ENCODE results near the gene GNA14. TPM values are rescaled to one million over a fixed set of nuclear protein-coding genes. Genes with fewer than 3 reads are reported as not detected.

GNA14 gene
- total and polyA plus RNA-seq, 2 of the 8 experiments (the other 6 are each of a cell fraction or from before 2014, with no cell fraction given), result 3.4 to 6.3 TPM

- H4K91ac ChIP-seq (replicated peaks; ENCODE audit: insufficient read length, low read length), result no peak overlapping the region
- H3K9ac ChIP-seq (replicated peaks in 1 of 4; ENCODE audit: extremely low read depth in 1 of 4, low read depth in 3 of 4, low read length in 3 of 4), result no peak overlapping the region
- no peak overlapping the region for H3K4me3 ChIP-seq (ENCODE audit: extremely low read depth in 1 of 4, insufficient read depth in 2 of 4, low read depth in 3 of 4, low read length in 4 of 4)
- no peak overlapping the region for H2BK20ac ChIP-seq (ENCODE audit: low read length)
- H3K23me2 ChIP-seq (ENCODE audit: low read depth, low read length), result peaks cover 2% of the 10 kb centered on the region; the same call in 1 of the 2 replicates
- H3K27me3 ChIP-seq (replicated peaks in 1 of 4; ENCODE audit: control insufficient read depth in 3 of 4, extremely low read depth in 1 of 4, insufficient read depth in 3 of 4, low read length in 3 of 4), result no peaks in the 10 kb centered on the region
- H3K9me3 ChIP-seq (ENCODE audit: insufficient read depth in 2 of 2, low read depth in 1 of 2, low read length in 1 of 2), result no peaks in the 10 kb centered on the region
- CTCF ChIA-PET (ENCODE audit: partially characterized antibody), result interaction anchor here (1.0 to 14.6 kb wide), 4 partner anchors 13 to 301 kb away, joined by 3 to 384 read pairs (median 4); no protein-coding TSS in a partner anchor
- POLR2A ChIA-PET (ENCODE audit: partially characterized antibody), result no interaction called here
- H3K56ac ChIP-seq (replicated peaks; ENCODE audit: insufficient read length, low read depth, low read length), result no peak overlapping the region
- H2BK120ac ChIP-seq (replicated peaks; ENCODE audit: low read depth, low read length), result no peak overlapping the region
- H3K36me3 ChIP-seq (ENCODE audit: control insufficient read depth in 2 of 4, insufficient read depth in 4 of 4, low read length in 3 of 4), result no peaks in the 10 kb centered on the region
- no peak overlapping the region for H2AK5ac ChIP-seq (ENCODE audit: low read depth, low read length)
- H4K8ac ChIP-seq (ENCODE audit: extremely low read depth, insufficient read depth, low read length), result no peak overlapping the region
- whole genome bisulfite sequencing, 2 experiments (ENCODE audit: extremely low coverage in 1 of 2, insufficient coverage in 1 of 2, insufficient read length in 1 of 2, insufficient replicate concordance in 2 of 2, low coverage in 1 of 2, low lambda C conversion rate in 2 of 2, missing lambda C conversion rate in 1 of 2), result 75% methylated on average over 4 of the region's 4 CpGs; no CpG with 5 or more reads in 1 of the 2 experiments
- H2BK12ac ChIP-seq (ENCODE audit: low read depth, low read length), result no peak overlapping the region
- no peak overlapping the region for H2AFZ ChIP-seq (ENCODE audit: low read length)
- no peak overlapping the region for H4K5ac ChIP-seq (ENCODE audit: insufficient read length, low read depth, low read length)
- H4K20me1 ChIP-seq (replicated peaks in 1 of 2; ENCODE audit: control insufficient read depth in 1 of 2, insufficient read depth in 2 of 2, low read length in 2 of 2), result no peaks in the 10 kb centered on the region
- DNase-seq (ENCODE audit: low read depth in 1 of 2, low spot score in 2 of 2), result no peak
- H3K79me2 ChIP-seq (ENCODE audit: control insufficient read depth in 1 of 2, insufficient read depth in 2 of 2, low read length in 2 of 2), result no peaks in the 10 kb centered on the region
- H3K18ac ChIP-seq (ENCODE audit: extremely low read depth, low read length), result no peak overlapping the region
- no peak overlapping the region for H3K4ac ChIP-seq (replicated peaks; ENCODE audit: insufficient read length, low read depth, low read length)
- no peak overlapping the region for H3K27ac ChIP-seq (ENCODE audit: low read depth, low read length)
- H3K4me2 ChIP-seq (ENCODE audit: insufficient read depth in 1 of 2, low read depth in 2 of 2, low read length in 2 of 2), result no peak overlapping the region
- no peak overlapping the region for H3K23ac ChIP-seq (ENCODE audit: insufficient read length)
- H3K4me1 ChIP-seq (replicated peaks in 1 of 4; ENCODE audit: control insufficient read depth in 3 of 4, insufficient read depth in 4 of 4, low read length in 3 of 4), result peaks cover 0 to 3% (median 0%) of the 10 kb centered on the region in 4 experiments; a peak in 1 of 7 replicates
- no peak for FAIRE-seq
- H3K79me1 ChIP-seq (ENCODE audit: low read depth, low read length), result no peaks in the 10 kb centered on the region
- H3K14ac ChIP-seq (ENCODE audit: insufficient read length), result no peak overlapping the region
- H2BK5ac ChIP-seq (ENCODE audit: low read depth, low read length), result no peak overlapping the region
- no peak overlapping the region for H2BK15ac ChIP-seq (ENCODE audit: low read length)
- TF ChIP-seq CREB1 (IDR thresholded peaks at IDR 0.05) (no peak), GTF2F1 (IDR thresholded peaks at IDR 0.05; ENCODE audit: borderline replicate concordance, low read depth, low read length) (no peak), SRF (IDR thresholded peaks at IDR 0.05; ENCODE audit: low read depth, low read length) (no peak), GABPA (IDR thresholded peaks at IDR 0.05; ENCODE audit: borderline replicate concordance, insufficient read depth, low read length) (no peak), TAF1 (IDR thresholded peaks at IDR 0.05; ENCODE audit: low read depth, low read length) (no peak), YY1 (IDR thresholded peaks at IDR 0.05; ENCODE audit: low read depth, low read length) (no peak), BRCA1 (IDR thresholded peaks at IDR 0.05; ENCODE audit: low read depth, low read length) (no peak), KDM4A (IDR thresholded peaks at IDR 0.05; ENCODE audit: low read depth, low read length, severe bottlenecking) (no peak), SIN3A (conservative IDR thresholded peaks at IDR 0.05 in 1 of 2, IDR thresholded peaks at IDR 0.05 in 1 of 2; ENCODE audit: low read depth in 1 of 2, low read length in 2 of 2) (no peak), FOSL1 (IDR thresholded peaks at IDR 0.05; ENCODE audit: insufficient read depth, low read depth, low read length) (no peak), RFX5 (IDR thresholded peaks at IDR 0.05; ENCODE audit: borderline replicate concordance, low read depth, low read length) (no peak), RBBP5 (IDR thresholded peaks at IDR 0.05; ENCODE audit: borderline replicate concordance, low read depth, low read length) (no peak), POLR2AphosphoS5 (IDR thresholded peaks at IDR 0.05; ENCODE audit: low read depth, low read length) (no peak), SIRT6 (IDR thresholded peaks at IDR 0.05; ENCODE audit: low read length) (no peak), EZH2 (IDR thresholded peaks at IDR 0.05; ENCODE audit: low read depth, low read length, severe bottlenecking) (no peak), EGR1 (IDR thresholded peaks at IDR 0.05; ENCODE audit: borderline replicate concordance, low read depth, low read length) (no peak)
Measured at GRCh38 chr9:77451507-77451906, 196.6 kb downstream of the GNA14 start.

Data from H1 (cell line).